Measurements from ENCODE around the gene OR52N4. TPM values are rescaled to one million over a fixed set of nuclear protein-coding genes. Genes with fewer than 3 reads are reported as not detected.

Gene OR52N4
- total RNA-seq, result not detected in 2 replicates

DNA sequence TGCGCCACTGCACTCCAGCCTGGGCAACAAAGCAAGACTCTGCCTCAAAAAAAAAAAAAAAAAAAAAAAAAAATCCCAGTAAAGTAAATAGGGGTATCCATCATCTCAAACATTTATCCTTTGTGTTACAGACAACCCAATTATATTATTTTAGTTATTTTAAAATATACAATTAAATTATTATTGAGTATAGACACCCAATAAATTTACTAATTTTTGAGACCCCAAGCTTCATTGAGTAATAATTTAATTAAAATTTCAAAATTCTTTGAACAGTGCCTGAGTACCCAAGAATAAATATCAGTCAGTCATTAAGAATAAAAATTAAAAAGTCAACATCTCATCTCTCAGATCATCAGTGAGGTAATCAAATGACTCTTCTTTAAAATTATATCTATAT, at the start of gene OR52N4:
TSS of gene OR52N4 (plus strand) at position 301 of the 400 bp plus-strand sequence. CDS start 498 bp downstream, outside the sequence.

DNA sequence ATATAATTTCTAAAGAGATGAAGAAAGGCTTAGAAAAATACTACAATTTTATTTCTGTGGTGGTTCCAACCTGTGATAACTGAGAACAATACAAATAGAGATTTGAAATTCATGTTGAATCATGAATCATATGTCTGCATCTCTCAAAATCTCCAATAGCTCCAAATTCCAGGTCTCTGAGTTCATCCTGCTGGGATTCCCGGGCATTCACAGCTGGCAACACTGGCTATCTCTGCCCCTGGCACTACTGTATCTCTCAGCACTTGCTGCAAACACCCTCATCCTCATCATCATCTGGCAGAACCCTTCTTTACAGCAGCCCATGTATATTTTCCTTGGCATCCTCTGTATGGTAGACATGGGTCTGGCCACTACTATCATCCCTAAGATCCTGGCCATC, 17.6 kb upstream of the OR52N4 start, which contains the start of gene OR56B1:
TSS of gene OR56B1 (plus strand) at position 53 of the 400 bp plus-strand sequence. CDS start at position 122, 69 bp downstream.

DNA sequence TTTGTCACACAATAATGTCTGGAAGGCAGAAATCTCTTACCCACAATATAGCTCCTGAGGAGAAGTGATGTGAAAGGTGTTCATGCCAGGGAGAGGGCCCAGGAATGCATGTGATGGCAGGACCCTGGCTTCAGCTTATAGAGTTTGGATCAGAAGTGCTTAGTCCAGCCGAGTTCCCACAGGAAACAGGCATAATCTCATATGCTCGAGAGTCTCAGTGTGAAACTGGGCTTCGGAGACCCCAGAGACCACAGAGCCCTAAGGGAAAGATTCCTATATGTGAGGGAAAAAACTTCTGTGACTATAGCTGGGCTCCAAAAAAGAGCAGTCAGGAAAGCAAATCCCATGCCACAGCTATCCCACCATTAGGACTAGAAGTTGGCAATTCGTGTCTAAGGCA, 29.2 kb downstream of the OR52N4 start, which contains the start of gene OR52N5:
TSS of gene OR52N5 (minus strand) at position 101 of the 400 bp plus-strand sequence. CDS start 4,721 bp downstream, outside the sequence.

DNA sequence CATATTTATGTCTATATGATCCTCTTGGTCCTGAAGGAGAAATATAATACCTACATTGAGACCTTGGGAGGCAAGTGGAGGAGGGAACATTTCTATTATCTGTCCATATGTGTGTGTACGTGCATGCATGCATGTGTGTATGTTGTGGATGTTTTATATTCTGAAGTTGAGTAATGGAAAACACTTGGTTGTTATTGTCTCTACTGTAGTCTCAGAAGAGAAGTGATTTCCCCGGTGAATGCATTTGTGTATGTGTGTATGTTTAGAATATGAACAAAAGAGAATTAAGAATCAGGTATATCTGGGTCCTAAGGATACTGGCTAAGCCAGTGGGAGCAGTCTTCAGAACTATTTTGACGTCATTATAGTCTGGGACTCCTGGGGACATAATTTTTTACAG, 37.1 kb downstream of the OR52N4 start, which contains the start of gene OR52N1:
TSS of gene OR52N1 (minus strand) at position 101 of the 400 bp plus-strand sequence. CDS start 2,449 bp downstream, outside the sequence.

Other genes with a start within 250 kb of the OR52N4 start
- not detected in 2 replicates for gene UBQLN3, start 244.3 kb upstream of the OR52N4 start, total RNA-seq
- gene UBQLNL, start 237.5 kb upstream of the OR52N4 start, total RNA-seq, result under 0.01 and 0.17 TPM in 2 replicates
- gene OR52H1, start 205.7 kb upstream of the OR52N4 start, total RNA-seq, result not detected in 2 replicates
- not detected in 2 replicates for gene OR52B6, start 173.4 kb upstream of the OR52N4 start, total RNA-seq
- gene TRIM6, start 157.6 kb upstream of the OR52N4 start, total RNA-seq, result 3.7 TPM in 2 replicates
- gene TRIM34, start 129.2 kb upstream of the OR52N4 start, total RNA-seq, result 2.4 TPM in 2 replicates
- gene TRIM5, start 69.2 kb upstream of the OR52N4 start, total RNA-seq, result 14.1 and 15.6 TPM in 2 replicates
- 5.8 and 7.6 TPM in 2 replicates for gene TRIM22, start 64.5 kb upstream of the OR52N4 start, total RNA-seq
- gene OR56B1, start 17.8 kb upstream of the OR52N4 start, total RNA-seq, result not detected in 2 replicates
- not detected in 2 replicates for gene OR52N5, start 29.1 kb downstream of the OR52N4 start, total RNA-seq
- gene OR52N1, start 37.0 kb downstream of the OR52N4 start, total RNA-seq, result not detected in 2 replicates
- gene OR52N2, start 54.7 kb downstream of the OR52N4 start, total RNA-seq, result not detected in 2 replicates
- not detected in 2 replicates for gene OR52E6, start 87.7 kb downstream of the OR52N4 start, total RNA-seq
- not detected in 2 replicates for gene OR52E8, start 103.4 kb downstream of the OR52N4 start, total RNA-seq
- gene OR52E4, start 126.4 kb downstream of the OR52N4 start, total RNA-seq, result not detected in 2 replicates
- gene OR52E5, start 139.0 kb downstream of the OR52N4 start, total RNA-seq, result not detected in 2 replicates
- not detected in 2 replicates for gene OR56A3, start 188.0 kb downstream of the OR52N4 start, total RNA-seq
- gene OR56A5, start 214.3 kb downstream of the OR52N4 start, total RNA-seq, result not detected in 2 replicates
- not detected in 2 replicates for gene OR52L1, start 232.7 kb downstream of the OR52N4 start, total RNA-seq

All from bronchus fibroblast of lung (primary cell).